ENCODE results near the gene AGBL1. TPM values are rescaled to one million over a fixed set of nuclear protein-coding genes. Genes with fewer than 3 reads are reported as not detected.

The AGBL1 gene
- polyA plus RNA-seq, 2 of the 4 experiments (the other 2 are of a cell fraction): not detected

GRCh38 chr15:86506401-86506800 is 426.7 kb downstream of the AGBL1 start:
- no peak for DNase-seq (ENCODE audit: low read depth in 1 of 2, low spot score in 1 of 2)
- TF ChIP-seq NR3C1 (IDR thresholded peaks at IDR 0.05) (no peak), PBX3 (IDR thresholded peaks at IDR 0.05) (no peak), HEYL (CRISPR knock-in tag; IDR thresholded peaks at IDR 0.05) (no peak), CBX8 (IDR thresholded peaks at IDR 0.05) (no peak), NPAS2 (CRISPR knock-in tag; IDR thresholded peaks at IDR 0.05; ENCODE audit: borderline replicate concordance) (no peak), JUN (IDR thresholded peaks at IDR 0.05) (no peak), EHMT2 (IDR thresholded peaks at IDR 0.05; ENCODE audit: low read depth) (no peak), FOSL2 (IDR thresholded peaks at IDR 0.05) (no peak), FOSL2 (CRISPR knock-in tag; IDR thresholded peaks at IDR 0.05) (no peak), RNF2 (IDR thresholded peaks at IDR 0.05; ENCODE audit: borderline replicate concordance, low read depth) (no peak), FOXS1 (CRISPR knock-in tag; IDR thresholded peaks at IDR 0.05) (no peak)
- Histone ChIP-seq H3K4me2 (no peak overlapping the region), H3K27ac (no peak overlapping the region), H3K9me3 (0 out of 3 replicates have a peak, but pooled peaks cover 2% of the 10 kb centered on the region), H3K4me3 (no peak overlapping the region), H3K4me1 (no peaks in the 10 kb centered on the region)
- POLR2A ChIA-PET: no interaction called here
- ATAC-seq: no peak
- WGBS (ENCODE audit: missing lambda C conversion rate): 5% methylated on average over 2 of the region's 2 CpGs
- CTCF ChIA-PET: no interaction called here
- no peak for FAIRE-seq

- FAIRE-seq (peak; percentile 73), DNase-seq (ENCODE audit: low read depth in 1 of 2, low spot score in 1 of 2) (no peak), ATAC-seq (no peak)
- 1% methylated on average over 4 of the region's 4 CpGs for WGBS (ENCODE audit: missing lambda C conversion rate)
- Histone ChIP-seq H3K4me1 (no peaks in the 10 kb centered on the region), H3K4me2 (no peak overlapping the region), H3K27ac (no peak overlapping the region), H3K9me3 (no peaks in the 10 kb centered on the region), H3K4me3 (no peak overlapping the region)
- TF ChIP-seq JUN (IDR thresholded peaks at IDR 0.05) (no peak), ESRRA (IDR thresholded peaks at IDR 0.05; ENCODE audit: borderline replicate concordance, low read length) (no peak), CTCF (IDR thresholded peaks at IDR 0.05) (no peak), CBX2 (IDR thresholded peaks at IDR 0.05; ENCODE audit: borderline replicate concordance, low read depth) (no peak), HMGXB4 (CRISPR knock-in tag; IDR thresholded peaks at IDR 0.05; ENCODE audit: borderline replicate concordance) (no peak), JUNB (IDR thresholded peaks at IDR 0.05) (no peak), SMC3 (IDR thresholded peaks at IDR 0.05) (no peak), FOXS1 (CRISPR knock-in tag; IDR thresholded peaks at IDR 0.05) (no peak), NPAS2 (CRISPR knock-in tag; IDR thresholded peaks at IDR 0.05; ENCODE audit: borderline replicate concordance) (no peak), PBX3 (IDR thresholded peaks at IDR 0.05) (no peak), EHF (CRISPR knock-in tag; IDR thresholded peaks at IDR 0.05) (no peak), HOXB13 (CRISPR knock-in tag; IDR thresholded peaks at IDR 0.05; ENCODE audit: low read depth) (no peak)
- CTCF ChIA-PET: no interaction called here
- POLR2A ChIA-PET: no interaction called here
Measured at GRCh38 chr15:86515625-86516024, 436.0 kb downstream of the AGBL1 start.

All from A549 (cell line).